HG03025 (cell line): ENCODE data around the gene CBX5.
"Not testable (repeated sequence)": the region's sequence is repeated elsewhere in the genome, so short reads cannot be mapped to it uniquely, and the experiment has no call there.

Experiments
- ATAC-seq: cut with Tn5 transposase; IDR thresholded peaks from one replicate; pipeline ENCODE4 v1.9.1; 2021; ENCODE audit warnings: mild to moderate bottlenecking, moderate library complexity; ENCODE audit not compliant: unreplicated experiment, low FRiP score

Gene CBX5

GRCh38 chr12:54229624-54230212 lies 50.2 kb downstream of the CBX5 start:
- no peak for ATAC-seq

- ATAC-seq, result no peak
Observed at GRCh38 chr12:54228471-54228870, 51.5 kb downstream of the CBX5 start.

GRCh38 chr12:54227927-54228326 lies 52.0 kb downstream of the CBX5 start:
- ATAC-seq, result not testable (repeated sequence)

- no peak for ATAC-seq
Observed at GRCh38 chr12:54227376-54227775, 52.5 kb downstream of the CBX5 start.

GRCh38 chr12:54225666-54226065 lies 54.3 kb downstream of the CBX5 start:
- ATAC-seq, result no peak

GRCh38 chr12:54222609-54223008 lies 57.3 kb downstream of the CBX5 start:
- ATAC-seq, result no peak

- ATAC-seq, result no peak
Observed at GRCh38 chr12:54221402-54221984, 58.4 kb downstream of the CBX5 start.

- ATAC-seq, result no peak
Observed at GRCh38 chr12:54220567-54220966, 59.4 kb downstream of the CBX5 start.

GRCh38 chr12:54220092-54220557 lies 59.8 kb downstream of the CBX5 start:
- ATAC-seq, result no peak

GRCh38 chr12:54217774-54218241 lies 62.1 kb downstream of the CBX5 start:
- ATAC-seq, result no peak

GRCh38 chr12:54216797-54217661 lies 62.9 kb downstream of the CBX5 start:
- ATAC-seq, result no peak

GRCh38 chr12:54215989-54216796 lies 63.7 kb downstream of the CBX5 start:
- ATAC-seq, result no peak

- ATAC-seq, result peak; percentile 65
Observed at GRCh38 chr12:54214553-54215406, 65.1 kb downstream of the CBX5 start.

- ATAC-seq, result no peak
Observed at GRCh38 chr12:54213079-54213478, 66.8 kb downstream of the CBX5 start.

- no peak for ATAC-seq
Observed at GRCh38 chr12:54211920-54212319, 68.0 kb downstream of the CBX5 start.

- no peak for ATAC-seq
Observed at GRCh38 chr12:54210400-54210790, 69.5 kb downstream of the CBX5 start.

- no peak for ATAC-seq
Observed at GRCh38 chr12:54208591-54208990, 71.3 kb downstream of the CBX5 start.

- no peak for ATAC-seq
Observed at GRCh38 chr12:54207539-54208294, 72.2 kb downstream of the CBX5 start.

- ATAC-seq, result no peak
Observed at GRCh38 chr12:54206791-54207190, 73.1 kb downstream of the CBX5 start.
